ENCODE measurements around the gene ZNF878. TPM values are rescaled to one million over a fixed set of nuclear protein-coding genes. Genes with fewer than 3 reads are reported as not detected.

The ZNF878 gene
- total and polyA plus RNA-seq, 2 of the 13 experiments (the other 11 are each of a cell fraction or from before 2014, with no cell fraction given) = 0.46 to 5.2 TPM

DNA sequence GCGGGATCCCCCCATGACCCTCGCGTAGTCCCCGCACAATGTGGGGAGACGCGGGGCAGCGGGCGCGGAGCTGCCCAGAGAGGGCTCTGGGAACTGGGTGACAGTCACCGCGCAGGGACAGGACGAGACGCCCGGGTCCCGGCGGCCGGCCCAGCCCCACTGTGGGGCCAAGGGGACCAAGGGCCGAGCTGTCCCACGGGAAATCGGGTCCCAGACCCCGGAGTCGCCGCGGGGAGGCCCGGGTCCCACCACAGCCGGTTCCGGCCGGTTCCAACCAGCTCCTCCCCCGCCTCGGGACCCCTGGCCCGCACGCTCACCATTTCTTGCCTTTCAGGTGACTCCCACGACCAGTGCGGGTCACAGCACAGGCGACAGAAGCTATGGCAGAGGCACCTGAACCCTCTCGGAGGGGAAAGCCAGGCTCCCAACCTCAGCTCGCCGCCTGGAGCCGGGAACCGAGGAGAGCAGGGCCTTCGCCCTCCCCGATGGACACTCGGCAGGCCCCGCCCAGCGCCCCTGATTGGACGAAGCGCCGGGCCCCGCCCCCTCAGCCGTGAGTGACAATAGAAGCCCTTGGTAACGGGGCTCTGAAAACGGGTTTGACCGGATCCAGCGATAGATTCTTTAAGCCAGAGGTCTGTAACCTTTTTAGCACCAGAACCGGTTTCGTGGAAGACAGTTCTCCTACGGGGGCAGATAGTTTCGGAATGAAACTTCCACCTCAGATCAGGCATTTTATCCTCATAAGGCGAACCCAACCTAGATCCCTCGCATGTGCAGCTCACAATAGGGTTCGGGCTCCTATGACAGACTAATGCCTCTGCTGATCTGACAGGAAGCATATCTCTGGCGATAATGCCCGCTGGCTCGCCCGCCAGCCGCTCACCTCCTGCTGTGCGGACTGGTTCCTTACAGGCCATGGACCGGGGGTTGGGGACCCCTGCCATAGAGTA lies 17.3 kb downstream of the ZNF878 start, which contains the start of gene ZNF433 (continued):
- TF ChIP-seq ZNF34 (CRISPR knock-in tag; IDR thresholded peaks at IDR 0.05; ENCODE audit: borderline replicate concordance) = 0 out of 2 replicates have a peak, but pooled peaks have one; percentile 23
- TF ChIP-seq, protein P1, sequence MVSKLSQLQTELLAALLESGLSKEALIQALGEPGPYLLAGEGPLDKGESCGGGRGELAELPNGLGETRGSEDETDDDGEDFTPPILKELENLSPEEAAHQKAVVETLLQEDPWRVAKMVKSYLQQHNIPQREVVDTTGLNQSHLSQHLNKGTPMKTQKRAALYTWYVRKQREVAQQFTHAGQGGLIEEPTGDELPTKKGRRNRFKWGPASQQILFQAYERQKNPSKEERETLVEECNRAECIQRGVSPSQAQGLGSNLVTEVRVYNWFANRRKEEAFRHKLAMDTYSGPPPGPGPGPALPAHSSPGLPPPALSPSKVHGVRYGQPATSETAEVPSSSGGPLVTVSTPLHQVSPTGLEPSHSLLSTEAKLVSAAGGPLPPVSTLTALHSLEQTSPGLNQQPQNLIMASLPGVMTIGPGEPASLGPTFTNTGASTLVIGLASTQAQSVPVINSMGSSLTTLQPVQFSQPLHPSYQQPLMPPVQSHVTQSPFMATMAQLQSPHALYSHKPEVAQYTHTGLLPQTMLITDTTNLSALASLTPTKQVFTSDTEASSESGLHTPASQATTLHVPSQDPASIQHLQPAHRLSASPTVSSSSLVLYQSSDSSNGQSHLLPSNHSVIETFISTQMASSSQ (IDR thresholded peaks at IDR 0.05; ENCODE audit: low read depth) = no peak
- TF ChIP-seq, protein P1 (CRISPR knock-in tag; IDR thresholded peaks at IDR 0.05; ENCODE audit: borderline replicate concordance) = peak; percentile 63; the same call in 1 of the 2 replicates
- TF ChIP-seq HOXA3 (CRISPR knock-in tag; IDR thresholded peaks at IDR 0.05) = no peak
- TF ChIP-seq, protein P2, sequence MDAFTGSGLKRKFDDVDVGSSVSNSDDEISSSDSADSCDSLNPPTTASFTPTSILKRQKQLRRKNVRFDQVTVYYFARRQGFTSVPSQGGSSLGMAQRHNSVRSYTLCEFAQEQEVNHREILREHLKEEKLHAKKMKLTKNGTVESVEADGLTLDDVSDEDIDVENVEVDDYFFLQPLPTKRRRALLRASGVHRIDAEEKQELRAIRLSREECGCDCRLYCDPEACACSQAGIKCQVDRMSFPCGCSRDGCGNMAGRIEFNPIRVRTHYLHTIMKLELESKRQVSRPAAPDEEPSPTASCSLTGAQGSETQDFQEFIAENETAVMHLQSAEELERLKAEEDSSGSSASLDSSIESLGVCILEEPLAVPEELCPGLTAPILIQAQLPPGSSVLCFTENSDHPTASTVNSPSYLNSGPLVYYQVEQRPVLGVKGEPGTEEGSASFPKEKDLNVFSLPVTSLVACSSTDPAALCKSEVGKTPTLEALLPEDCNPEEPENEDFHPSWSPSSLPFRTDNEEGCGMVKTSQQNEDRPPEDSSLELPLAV (CRISPR knock-in tag; conservative IDR thresholded peaks at IDR 0.05; ENCODE audit: low read depth) = peak; percentile 63; the same call in 1 of the 2 replicates
- 0 out of 2 replicates have a peak, but pooled peaks have one; percentile 54 for TF ChIP-seq NFATC3 (CRISPR knock-in tag; IDR thresholded peaks at IDR 0.05)
- peak; percentile 86 for TF ChIP-seq POLR2G (IDR thresholded peaks at IDR 0.05; ENCODE audit: low read depth, low read length)
- TF ChIP-seq ZNF607 (CRISPR knock-in tag; IDR thresholded peaks at IDR 0.05; ENCODE audit: borderline replicate concordance) = peak; percentile 65; the same call in 1 of the 2 replicates
- 0 out of 2 replicates have a peak, but pooled peaks have one; percentile 68 for TF ChIP-seq ZBTB7A (CRISPR knock-in tag; IDR thresholded peaks at IDR 0.05)
- peak; percentile 83 for TF ChIP-seq KMT2B (CRISPR knock-in tag; IDR thresholded peaks at IDR 0.05)
- TF ChIP-seq, protein P3, sequence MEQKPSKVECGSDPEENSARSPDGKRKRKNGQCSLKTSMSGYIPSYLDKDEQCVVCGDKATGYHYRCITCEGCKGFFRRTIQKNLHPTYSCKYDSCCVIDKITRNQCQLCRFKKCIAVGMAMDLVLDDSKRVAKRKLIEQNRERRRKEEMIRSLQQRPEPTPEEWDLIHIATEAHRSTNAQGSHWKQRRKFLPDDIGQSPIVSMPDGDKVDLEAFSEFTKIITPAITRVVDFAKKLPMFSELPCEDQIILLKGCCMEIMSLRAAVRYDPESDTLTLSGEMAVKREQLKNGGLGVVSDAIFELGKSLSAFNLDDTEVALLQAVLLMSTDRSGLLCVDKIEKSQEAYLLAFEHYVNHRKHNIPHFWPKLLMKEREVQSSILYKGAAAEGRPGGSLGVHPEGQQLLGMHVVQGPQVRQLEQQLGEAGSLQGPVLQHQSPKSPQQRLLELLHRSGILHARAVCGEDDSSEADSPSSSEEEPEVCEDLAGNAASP (CRISPR knock-in tag; IDR thresholded peaks at IDR 0.05; ENCODE audit: borderline replicate concordance) = no peak
- TF ChIP-seq, protein P4, sequence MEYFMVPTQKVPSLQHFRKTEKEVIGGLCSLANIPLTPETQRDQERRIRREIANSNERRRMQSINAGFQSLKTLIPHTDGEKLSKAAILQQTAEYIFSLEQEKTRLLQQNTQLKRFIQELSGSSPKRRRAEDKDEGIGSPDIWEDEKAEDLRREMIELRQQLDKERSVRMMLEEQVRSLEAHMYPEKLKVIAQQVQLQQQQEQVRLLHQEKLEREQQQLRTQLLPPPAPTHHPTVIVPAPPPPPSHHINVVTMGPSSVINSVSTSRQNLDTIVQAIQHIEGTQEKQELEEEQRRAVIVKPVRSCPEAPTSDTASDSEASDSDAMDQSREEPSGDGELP (IDR thresholded peaks at IDR 0.05; ENCODE audit: borderline replicate concordance, low read depth) = no peak
- TF ChIP-seq, protein P5, sequence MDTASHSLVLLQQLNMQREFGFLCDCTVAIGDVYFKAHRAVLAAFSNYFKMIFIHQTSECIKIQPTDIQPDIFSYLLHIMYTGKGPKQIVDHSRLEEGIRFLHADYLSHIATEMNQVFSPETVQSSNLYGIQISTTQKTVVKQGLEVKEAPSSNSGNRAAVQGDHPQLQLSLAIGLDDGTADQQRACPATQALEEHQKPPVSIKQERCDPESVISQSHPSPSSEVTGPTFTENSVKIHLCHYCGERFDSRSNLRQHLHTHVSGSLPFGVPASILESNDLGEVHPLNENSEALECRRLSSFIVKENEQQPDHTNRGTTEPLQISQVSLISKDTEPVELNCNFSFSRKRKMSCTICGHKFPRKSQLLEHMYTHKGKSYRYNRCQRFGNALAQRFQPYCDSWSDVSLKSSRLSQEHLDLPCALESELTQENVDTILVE (CRISPR knock-in tag; IDR thresholded peaks at IDR 0.05) = 0 out of 2 replicates have a peak, but pooled peaks have one; percentile 28
- TF ChIP-seq MYNN (CRISPR knock-in tag; IDR thresholded peaks at IDR 0.05; ENCODE audit: low read depth) = peak; percentile 42; the same call in 1 of the 2 replicates
- peak; percentile 76; the same call in 1 of the 2 replicates for TF ChIP-seq ZNF225 (CRISPR knock-in tag; IDR thresholded peaks at IDR 0.05)
- TF ChIP-seq MEIS2 (CRISPR knock-in tag; IDR thresholded peaks at IDR 0.05) = 0 out of 2 replicates have a peak, but pooled peaks have one; percentile 16
- peak; percentile 39 for TF ChIP-seq YY1 (IDR thresholded peaks at IDR 0.05; ENCODE audit: insufficient read depth, insufficient replicate concordance, low read depth, low read length)
